ENCODE results near the gene BRMS1. TPM values are rescaled to one million over a fixed set of nuclear protein-coding genes. Genes with fewer than 3 reads are reported as not detected.

Gene BRMS1
- total RNA-seq, 3 donors from 2014 or later, result 91.1 to 105 (median 94.9) TPM

DNA sequence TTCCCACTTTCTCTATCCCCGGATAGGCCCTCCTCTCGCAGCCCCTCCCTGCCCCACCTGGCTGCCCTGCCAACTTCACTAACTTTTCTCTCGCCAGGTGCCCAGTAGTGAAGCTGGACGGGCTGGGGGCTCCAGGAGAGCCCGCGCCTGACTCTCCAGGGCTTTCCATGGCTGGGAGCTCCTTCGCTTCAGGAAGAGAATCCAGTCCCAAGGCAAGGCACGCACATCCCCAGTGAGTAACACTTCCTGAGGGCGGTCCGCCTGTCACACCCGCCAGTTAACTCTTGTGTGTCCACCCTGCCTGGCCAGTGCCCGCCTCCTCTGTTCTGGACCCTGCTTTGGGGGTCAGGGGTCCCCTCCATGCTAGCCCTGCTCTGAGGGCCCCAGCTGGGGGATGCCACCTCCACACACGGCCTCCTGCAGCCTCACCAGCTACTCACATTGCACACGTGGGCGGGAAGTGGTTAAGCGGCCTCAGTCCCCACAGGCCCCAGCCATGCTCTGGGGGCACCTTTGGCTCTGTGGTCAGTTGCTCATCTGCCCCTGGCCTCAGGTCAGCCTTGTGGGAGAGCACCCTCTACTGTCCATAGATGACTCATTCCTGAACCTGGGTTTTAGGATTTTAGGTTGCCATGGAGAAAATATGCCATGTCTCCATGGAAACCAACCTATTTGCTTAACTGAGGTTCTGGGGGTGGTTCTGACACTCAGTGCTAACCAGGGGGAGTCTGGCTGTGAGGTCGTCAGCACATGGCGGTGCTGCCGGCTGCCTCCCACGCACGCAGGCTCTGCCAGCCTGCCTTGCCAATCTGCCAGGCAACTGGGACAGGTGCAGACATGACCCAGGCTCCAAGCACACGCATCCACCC is 8.4 kb downstream of the BRMS1 start, which contains the start of gene RIN1:
Gene RIN1 (minus strand): TSS at position 201 of the 869 bp plus-strand sequence. CDS start 32 bp downstream, at position 169.
- no peak for DNase-seq
- Mint-ChIP-seq H3K36me3 (ENCODE audit: insufficient read depth) (peaks cover 18% of the 10 kb centered on the region), H3K4me3 (peak within 1 kb of the TSS; percentile 80), H3K4me1 (ENCODE audit: low read depth) (peaks cover 20% of the 10 kb centered on the region), H3K9me3 (no peaks in the 10 kb centered on the region), H3K27me3 (ENCODE audit: low read depth) (no peaks in the 10 kb centered on the region)
- peak; percentile 80 to 85 for ATAC-seq

GRCh38 chr11:66335531-66336233 is 9.2 kb downstream of the BRMS1 start:
- H3K4me3 Mint-ChIP-seq, result peak overlapping the region; percentile 80
- DNase-seq, result no peak
- ATAC-seq, result peak; percentile 18 to 24
- no peaks in the 10 kb centered on the region for H3K9me3 Mint-ChIP-seq
- peaks cover 11% of the 10 kb centered on the region for H3K36me3 Mint-ChIP-seq (ENCODE audit: insufficient read depth)
- no peaks in the 10 kb centered on the region for H3K27me3 Mint-ChIP-seq (ENCODE audit: low read depth)
- peaks cover 20% of the 10 kb centered on the region for H3K4me1 Mint-ChIP-seq (ENCODE audit: low read depth)

GRCh38 chr11:66334605-66335442 is 10.1 kb downstream of the BRMS1 start:
- ATAC-seq (no peak), DNase-seq (no peak)
- H3K36me3 Mint-ChIP-seq (ENCODE audit: insufficient read depth), result peaks cover 8% of the 10 kb centered on the region
- peaks cover 20% of the 10 kb centered on the region for H3K4me1 Mint-ChIP-seq (ENCODE audit: low read depth)
- peak overlapping the region; percentile 50 for H3K4me3 Mint-ChIP-seq
- H3K27me3 Mint-ChIP-seq (ENCODE audit: low read depth), result no peaks in the 10 kb centered on the region
- H3K9me3 Mint-ChIP-seq, result no peaks in the 10 kb centered on the region

- ATAC-seq, result no peak
- Mint-ChIP-seq H3K4me1 (ENCODE audit: low read depth) (peaks cover 20% of the 10 kb centered on the region), H3K27me3 (ENCODE audit: low read depth) (no peaks in the 10 kb centered on the region), H3K36me3 (ENCODE audit: insufficient read depth) (peaks cover 5% of the 10 kb centered on the region), H3K4me3 (no peak overlapping the region), H3K9me3 (no peaks in the 10 kb centered on the region)
- DNase-seq, result no peak
Observed at GRCh38 chr11:66333896-66334604, 10.9 kb downstream of the BRMS1 start.

GRCh38 chr11:66333220-66333877 is 11.6 kb downstream of the BRMS1 start:
- peaks cover 24% of the 10 kb centered on the region for H3K4me1 Mint-ChIP-seq (ENCODE audit: low read depth)
- no peak overlapping the region for H3K4me3 Mint-ChIP-seq
- H3K27me3 Mint-ChIP-seq (ENCODE audit: low read depth), result no peaks in the 10 kb centered on the region
- peaks cover 3% of the 10 kb centered on the region for H3K36me3 Mint-ChIP-seq (ENCODE audit: insufficient read depth)
- no peaks in the 10 kb centered on the region for H3K9me3 Mint-ChIP-seq
- no peak for ATAC-seq
- DNase-seq, result no peak

DNA sequence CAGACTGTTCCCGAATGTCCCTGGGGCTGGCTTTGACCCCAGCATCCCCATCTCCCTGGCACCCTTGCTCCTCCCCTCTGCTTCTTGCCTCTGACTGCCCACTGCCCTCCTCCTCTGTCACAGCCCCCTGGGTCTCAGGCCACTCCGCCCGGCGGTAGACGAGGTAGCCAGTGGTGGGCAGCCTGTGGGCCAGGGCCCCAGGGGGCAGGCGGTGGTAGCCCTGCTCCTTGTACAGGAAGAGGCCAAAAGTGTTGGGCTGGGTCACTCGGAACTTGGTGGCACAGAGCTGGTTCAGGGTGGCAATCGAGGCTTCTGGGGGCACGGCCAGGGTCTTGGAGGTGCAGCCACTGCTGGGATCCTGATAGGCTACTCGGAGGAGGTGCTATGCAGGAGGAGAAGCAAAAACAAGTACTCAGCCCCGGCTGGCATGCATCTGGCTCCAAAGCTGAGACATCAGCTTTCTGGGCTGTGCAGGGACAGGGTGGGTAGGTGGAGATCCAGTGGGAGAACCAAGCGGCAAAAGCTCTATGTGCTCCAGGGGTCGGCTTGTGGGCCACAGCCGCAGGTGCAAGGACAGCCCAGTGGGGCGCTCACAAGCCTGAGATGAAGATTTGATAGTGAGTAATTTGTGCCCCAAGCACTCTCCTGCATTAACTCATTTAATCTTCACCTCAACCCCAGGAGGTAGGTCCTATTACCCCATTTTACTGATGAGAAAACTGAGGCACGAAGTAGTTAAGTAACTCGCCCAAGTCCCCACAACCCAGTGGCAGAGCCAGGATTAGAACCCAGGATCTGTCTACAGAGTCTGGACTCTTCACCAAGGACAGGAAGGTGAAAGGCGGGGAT is 12.3 kb downstream of the BRMS1 start:
- no peak for ATAC-seq

GRCh38 chr11:66331542-66332370 is 13.1 kb downstream of the BRMS1 start:
- Mint-ChIP-seq H3K4me1 (ENCODE audit: low read depth) (peaks cover 29% of the 10 kb centered on the region), H3K9me3 (no peaks in the 10 kb centered on the region), H3K36me3 (ENCODE audit: insufficient read depth) (no peaks in the 10 kb centered on the region), H3K4me3 (no peak overlapping the region), H3K27me3 (ENCODE audit: low read depth) (no peaks in the 10 kb centered on the region)
- DNase-seq (no peak), ATAC-seq (no peak)

More for the DNA sequence above, 12.3 kb downstream of the BRMS1 start:
- Mint-ChIP-seq H3K36me3 (ENCODE audit: insufficient read depth) (peaks cover 3% of the 10 kb centered on the region), H3K4me3 (no peak overlapping the region), H3K9me3 (no peaks in the 10 kb centered on the region), H3K27me3 (ENCODE audit: low read depth) (no peaks in the 10 kb centered on the region), H3K4me1 (ENCODE audit: low read depth) (peaks cover 32% of the 10 kb centered on the region)
- no peak for DNase-seq

DNA sequence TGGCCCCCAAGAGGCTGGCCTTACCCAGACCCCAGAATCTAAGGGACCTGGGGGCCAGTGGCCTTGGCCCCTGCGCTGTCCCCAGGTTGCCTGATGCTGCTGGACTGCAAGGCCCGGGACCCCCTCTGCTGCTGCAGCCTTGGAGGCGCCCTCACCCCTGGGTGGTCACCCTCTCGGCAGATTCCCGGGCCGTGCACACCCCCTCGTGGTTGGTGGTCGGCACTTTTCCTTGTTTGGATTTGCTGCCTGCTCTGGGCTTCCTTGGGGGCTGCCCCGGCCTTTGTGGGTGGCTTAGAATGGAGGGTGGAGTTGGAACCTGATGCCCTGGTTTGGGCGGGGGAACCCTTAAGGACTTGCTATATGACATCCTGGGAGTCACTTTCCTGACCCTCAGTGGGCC is 14.0 kb downstream of the BRMS1 start:
- no peak overlapping the region for H3K4me3 Mint-ChIP-seq
- ATAC-seq, result no peak
- peaks cover 28% of the 10 kb centered on the region for H3K4me1 Mint-ChIP-seq (ENCODE audit: low read depth)
- no peaks in the 10 kb centered on the region for H3K9me3 Mint-ChIP-seq
- no peak for DNase-seq
- H3K36me3 Mint-ChIP-seq (ENCODE audit: insufficient read depth), result no peaks in the 10 kb centered on the region
- H3K27me3 Mint-ChIP-seq (ENCODE audit: low read depth), result no peaks in the 10 kb centered on the region

- H3K27me3 Mint-ChIP-seq (ENCODE audit: low read depth), result no peaks in the 10 kb centered on the region
- ATAC-seq, result no peak
- no peaks in the 10 kb centered on the region for H3K9me3 Mint-ChIP-seq
- peaks cover 28% of the 10 kb centered on the region for H3K4me1 Mint-ChIP-seq (ENCODE audit: low read depth)
- no peak overlapping the region for H3K4me3 Mint-ChIP-seq
- H3K36me3 Mint-ChIP-seq (ENCODE audit: insufficient read depth), result no peaks in the 10 kb centered on the region
- DNase-seq, result no peak
Observed at GRCh38 chr11:66329165-66329673, 15.7 kb downstream of the BRMS1 start.

GRCh38 chr11:66328302-66329144 is 16.4 kb downstream of the BRMS1 start:
- Mint-ChIP-seq H3K4me3 (peak overlapping the region; percentile 38), H3K9me3 (no peaks in the 10 kb centered on the region), H3K4me1 (ENCODE audit: low read depth) (peaks cover 28% of the 10 kb centered on the region), H3K36me3 (ENCODE audit: insufficient read depth) (no peaks in the 10 kb centered on the region), H3K27me3 (ENCODE audit: low read depth) (no peaks in the 10 kb centered on the region)
- DNase-seq, result peak; percentile 78
- ATAC-seq, result peak; percentile 89 to 93

DNA sequence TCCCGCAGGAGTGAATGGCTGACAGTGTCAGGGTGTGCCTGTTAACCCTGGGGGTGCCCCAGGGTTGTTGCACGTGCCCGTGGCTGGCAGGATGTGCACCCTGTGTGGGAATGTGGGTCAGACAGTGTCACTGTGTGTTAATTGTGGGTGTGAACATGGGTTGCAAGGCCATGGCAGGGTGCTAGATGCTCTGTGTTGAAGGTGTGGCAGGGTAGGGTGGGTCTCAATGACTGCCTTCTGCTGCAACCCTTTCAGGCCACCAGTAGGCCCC is 16.9 kb downstream of the BRMS1 start:
- Mint-ChIP-seq H3K9me3 (no peaks in the 10 kb centered on the region), H3K4me1 (ENCODE audit: low read depth) (peaks cover 28% of the 10 kb centered on the region), H3K4me3 (no peak overlapping the region), H3K27me3 (ENCODE audit: low read depth) (no peaks in the 10 kb centered on the region), H3K36me3 (ENCODE audit: insufficient read depth) (no peaks in the 10 kb centered on the region)
- DNase-seq (no peak), ATAC-seq (peak; percentile 25 to 32)
